Measurements from ENCODE around the gene APOO. TPM values are rescaled to one million over a fixed set of nuclear protein-coding genes. Genes with fewer than 3 reads are reported as not detected.

Gene APOO
- 10 to 100 TPM; 31.4 to 31.7 TPM for total RNA-seq
- long read RNA-seq, transcript APOO-201 (9 exons, 1,118 nt), result major isoform, 5 of 18 reads
- long read RNA-seq, partial matches to known transcripts, result 0 of 18 reads
- long read RNA-seq, other reads (novel, unspliced or antisense), result 13 of 18 reads

GRCh38 chrX:23907498-23908218 is at the start of gene APOO, which contains the start of gene CXorf58:
Gene APOO, minus strand, starts transcription at chrX:23907938. Its CDS starts 236 bp downstream, at chrX:23907702.
Gene CXorf58, plus strand, starts transcription at chrX:23908006. Its CDS starts 2,297 bp downstream, at chrX:23910303.
- ATAC-seq (peak; percentile 95), DNase-seq (peak; percentile 90 to 91)
- intact Hi-C loops (cut with DNase I, micrococcal nuclease), result loop anchor here (5.0 to 10.0 kb wide), 3 partner anchors 153 to 213 kb away; no protein-coding TSS in a partner anchor

GRCh38 chrX:23954396-23954795 is 46.7 kb upstream of the APOO start:
- DNase-seq, result no peak
- ATAC-seq, result peak; percentile 68
- intact Hi-C loops (cut with DNase I, micrococcal nuclease), result no loop called here

GRCh38 chrX:23953908-23954269 is 46.2 kb upstream of the APOO start:
- ATAC-seq (no peak), DNase-seq (no peak)
- intact Hi-C loops (cut with DNase I, micrococcal nuclease), result no loop called here

GRCh38 chrX:23952984-23953907 is 45.5 kb upstream of the APOO start:
- intact Hi-C loops (cut with DNase I, micrococcal nuclease), result no loop called here
- ATAC-seq (peak; percentile 47), DNase-seq (no peak)

GRCh38 chrX:23952391-23952790 is 44.7 kb upstream of the APOO start:
- ATAC-seq (no peak), DNase-seq (no peak)
- intact Hi-C loops (cut with DNase I, micrococcal nuclease), result no loop called here

GRCh38 chrX:23945206-23945605 is 37.5 kb upstream of the APOO start:
- intact Hi-C loops (cut with DNase I, micrococcal nuclease), result no loop called here
- DNase-seq, result no peak
- ATAC-seq, result no peak

GRCh38 chrX:23944234-23944633 is 36.5 kb upstream of the APOO start:
- no peak for ATAC-seq
- no peak for DNase-seq
- intact Hi-C loops (cut with DNase I, micrococcal nuclease), result no loop called here

- intact Hi-C loops (cut with DNase I, micrococcal nuclease), result no loop called here
- DNase-seq, result no peak
- ATAC-seq, result no peak
Measured at GRCh38 chrX:23939203-23939602, 31.5 kb upstream of the APOO start.

GRCh38 chrX:23938690-23939089 is 31.0 kb upstream of the APOO start:
- intact Hi-C loops (cut with DNase I, micrococcal nuclease), result no loop called here
- DNase-seq (no peak), ATAC-seq (no peak)

- intact Hi-C loops (cut with DNase I, micrococcal nuclease), result no loop called here
- no peak for DNase-seq
- ATAC-seq, result no peak
Measured at GRCh38 chrX:23937100-23937499, 29.4 kb upstream of the APOO start.

- intact Hi-C loops (cut with DNase I, micrococcal nuclease), result no loop called here
- no peak for DNase-seq
- ATAC-seq, result no peak
Measured at GRCh38 chrX:23936180-23936579, 28.4 kb upstream of the APOO start.

- intact Hi-C loops (cut with DNase I, micrococcal nuclease), result no loop called here
- DNase-seq (no peak), ATAC-seq (no peak)
Measured at GRCh38 chrX:23935106-23935505, 27.4 kb upstream of the APOO start.

- ATAC-seq (no peak), DNase-seq (no peak)
- intact Hi-C loops (cut with DNase I, micrococcal nuclease), result no loop called here
Measured at GRCh38 chrX:23932046-23932445, 24.3 kb upstream of the APOO start.

GRCh38 chrX:23930894-23931604 is 23.3 kb upstream of the APOO start:
- no peak for DNase-seq
- ATAC-seq, result peak; percentile 80
- intact Hi-C loops (cut with DNase I, micrococcal nuclease), result no loop called here

- intact Hi-C loops (cut with DNase I, micrococcal nuclease), result no loop called here
- DNase-seq, result no peak
- no peak for ATAC-seq
Measured at GRCh38 chrX:23926015-23926414, 18.3 kb upstream of the APOO start.

GRCh38 chrX:23919706-23920320 is 12.1 kb upstream of the APOO start:
- ATAC-seq, result no peak
- no peak for DNase-seq
- intact Hi-C loops (cut with DNase I, micrococcal nuclease), result no loop called here

- ATAC-seq (no peak), DNase-seq (no peak)
- intact Hi-C loops (cut with DNase I, micrococcal nuclease), result no loop called here
Measured at GRCh38 chrX:23919148-23919547, 11.4 kb upstream of the APOO start.

- no peak for DNase-seq
- no peak for ATAC-seq
- intact Hi-C loops (cut with DNase I, micrococcal nuclease), result no loop called here
Measured at GRCh38 chrX:23911126-23911835, 3.5 kb upstream of the APOO start.

All from left colon (tissue), 2 donors.